ENCODE results near the gene PIP5K1B. TPM values are rescaled to one million over a fixed set of nuclear protein-coding genes. Genes with fewer than 3 reads are reported as not detected.

Gene PIP5K1B
- total RNA-seq, 1 experiment from 2014 or later: 0.20 TPM

DNA sequence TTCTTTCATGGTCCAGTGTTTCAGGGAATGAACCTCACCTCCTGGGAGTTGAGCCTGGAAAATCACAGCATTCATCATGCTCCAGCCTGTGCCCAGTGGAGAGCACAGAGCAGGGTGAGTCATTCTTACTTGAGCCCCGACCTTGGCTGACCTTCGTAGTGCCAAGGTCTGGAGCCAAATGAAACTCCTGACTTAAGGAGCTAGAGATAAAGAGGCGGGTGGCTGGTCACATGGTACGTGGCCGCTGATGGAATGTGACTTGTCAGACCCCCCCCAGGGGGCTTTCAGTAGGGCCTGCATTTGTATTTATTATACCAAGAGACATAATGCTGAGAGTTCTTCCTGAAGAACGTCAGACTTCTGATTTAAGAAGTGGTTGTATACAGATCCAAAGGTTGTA, 15.0 kb upstream of the PIP5K1B start (continued):
- no peak for TF ChIP-seq ZBTB33 (IDR thresholded peaks at IDR 0.05; ENCODE audit: extremely low read depth, insufficient replicate concordance, low read length)
- TF ChIP-seq, protein P1, sequence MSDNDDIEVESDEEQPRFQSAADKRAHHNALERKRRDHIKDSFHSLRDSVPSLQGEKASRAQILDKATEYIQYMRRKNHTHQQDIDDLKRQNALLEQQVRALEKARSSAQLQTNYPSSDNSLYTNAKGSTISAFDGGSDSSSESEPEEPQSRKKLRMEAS (IDR thresholded peaks at IDR 0.05): no peak
- no peak for TF ChIP-seq EZH2phosphoT487 (IDR thresholded peaks at IDR 0.05; ENCODE audit: borderline replicate concordance)
- no peak for TF ChIP-seq EZH2 (IDR thresholded peaks at IDR 0.05)
- no peak for TF ChIP-seq YY1 (IDR thresholded peaks at IDR 0.05; ENCODE audit: extremely low read depth, insufficient replicate concordance, low read depth, low read length)
- no peak for TF ChIP-seq SP1 (IDR thresholded peaks at IDR 0.05; ENCODE audit: low read depth)
- TF ChIP-seq, protein P2, sequence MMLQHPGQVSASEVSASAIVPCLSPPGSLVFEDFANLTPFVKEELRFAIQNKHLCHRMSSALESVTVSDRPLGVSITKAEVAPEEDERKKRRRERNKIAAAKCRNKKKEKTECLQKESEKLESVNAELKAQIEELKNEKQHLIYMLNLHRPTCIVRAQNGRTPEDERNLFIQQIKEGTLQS (IDR thresholded peaks at IDR 0.05): no peak
- TF ChIP-seq ELF1 (IDR thresholded peaks at IDR 0.05; ENCODE audit: borderline replicate concordance, low read depth): no peak
- no peak for TF ChIP-seq POLR2A (IDR thresholded peaks at IDR 0.05; ENCODE audit: borderline replicate concordance, extremely low read depth, insufficient read depth, insufficient read length)
- no peak for TF ChIP-seq POLR2AphosphoS5 (IDR thresholded peaks at IDR 0.05; ENCODE audit: low read depth, low read length)
- TF ChIP-seq CEBPB (IDR thresholded peaks at IDR 0.05; ENCODE audit: low read depth): no peak
- no peak for TF ChIP-seq CBX3 (IDR thresholded peaks at IDR 0.05; ENCODE audit: low read depth)
- no peak for TF ChIP-seq ZFX (IDR thresholded peaks at IDR 0.05)
- TF ChIP-seq FOSL1 (IDR thresholded peaks at IDR 0.05; ENCODE audit: low read depth): no peak
- no peak for TF ChIP-seq RAD21 (IDR thresholded peaks at IDR 0.05; ENCODE audit: low read depth)
- no peak for TF ChIP-seq ZNF274 (IDR thresholded peaks at IDR 0.05; ENCODE audit: low read depth, low read length)
- no peak for TF ChIP-seq SRF (IDR thresholded peaks at IDR 0.05; ENCODE audit: low read depth)

Measured in HCT116 (cell line).